Suppressor macrophage (primary cell): ENCODE measurements around the gene SELENOO.

ENCODE experiments used
- DNase-seq, 4 experiments: peaks; one replicate each; pipeline ENCODE4 v3.0.0-alpha.2; 2020 to 2022

Gene SELENOO

GRCh38 chr22:50217543-50218152 lies 16.8 kb downstream of the SELENOO start:
- DNase-seq: no peak

GRCh38 chr22:50218153-50218995 lies 17.6 kb downstream of the SELENOO start:
- no peak for DNase-seq

- peak; percentile 40 to 71 (median 51) for DNase-seq
These were observed 18.4 kb downstream of the SELENOO start for GRCh38 chr22:50218996-50219727.

DNA sequence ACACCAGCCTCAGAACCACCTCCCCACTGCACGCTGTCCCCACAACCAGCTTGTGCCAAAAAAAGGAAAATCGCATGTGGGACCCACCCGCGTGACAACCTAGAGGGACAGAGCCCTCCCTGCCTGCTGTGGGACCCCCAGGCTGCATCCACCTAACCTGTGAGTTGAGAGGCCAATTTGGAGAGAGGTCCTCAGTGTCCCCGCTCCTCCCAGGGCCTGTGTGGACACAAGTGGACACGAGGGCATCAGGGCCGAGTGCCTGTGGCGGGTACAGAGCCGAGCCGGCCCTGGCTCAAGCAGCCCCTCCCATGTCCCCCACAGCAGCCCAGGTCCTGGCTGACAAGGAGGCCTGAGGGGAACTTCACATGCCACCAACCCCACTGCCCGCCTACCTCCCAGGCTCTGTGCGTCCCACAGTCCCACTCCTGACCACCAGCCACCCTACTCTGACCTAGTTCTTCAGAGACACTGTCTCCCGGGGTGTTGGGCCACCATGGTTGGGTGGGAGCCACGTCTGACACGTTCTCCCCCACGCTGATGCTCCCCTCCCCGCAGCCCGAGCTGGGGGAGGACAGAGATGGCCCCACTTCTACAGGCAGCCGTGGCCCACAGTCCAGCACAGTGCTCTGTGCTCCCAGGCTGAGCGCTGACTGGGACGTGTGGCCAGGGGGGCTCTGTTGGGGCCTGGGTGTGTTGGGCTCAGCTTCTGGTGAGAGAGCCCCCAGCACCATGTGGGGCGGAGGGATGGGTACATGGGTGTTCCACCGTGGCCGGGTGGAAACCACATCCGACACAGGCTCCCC lies 19.2 kb downstream of the SELENOO start:
- DNase-seq: no peak

DNA sequence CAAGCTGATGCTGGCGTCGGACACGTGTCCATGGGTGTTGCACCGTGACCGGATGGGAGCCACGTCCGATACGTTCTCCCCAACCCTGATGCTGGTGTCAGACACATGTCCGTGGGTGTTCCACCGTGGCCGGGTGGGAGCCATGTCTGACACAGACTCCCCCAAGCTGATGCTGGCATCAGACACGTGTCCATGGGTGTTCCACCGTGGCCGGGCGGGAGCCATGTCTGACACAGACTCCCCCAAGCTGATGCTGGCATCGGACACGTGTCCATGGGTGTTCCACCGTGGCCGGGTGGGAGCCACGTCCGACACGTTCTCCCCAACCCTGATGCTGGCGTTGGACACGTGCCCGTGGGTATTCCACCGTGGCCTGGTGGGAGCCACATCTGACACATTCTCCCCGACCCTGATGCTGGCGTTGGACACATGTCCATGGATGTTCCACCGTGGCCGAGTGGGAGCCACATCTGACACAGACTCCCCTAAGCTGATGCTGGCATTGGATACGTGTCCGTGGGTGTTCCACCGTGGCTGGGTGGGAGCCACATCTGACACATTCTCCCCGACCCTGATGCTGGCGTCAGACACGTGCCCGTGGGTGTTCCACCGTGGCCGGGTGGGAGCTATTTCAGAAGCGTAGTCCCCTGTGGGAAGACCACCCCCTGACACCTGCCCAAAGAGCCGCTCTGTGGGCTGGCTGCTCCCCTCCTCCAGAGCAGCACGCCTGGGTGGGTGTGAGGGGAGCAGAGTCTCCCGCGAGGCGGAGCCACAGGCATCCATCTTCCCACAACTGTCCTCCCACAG lies 20.0 kb downstream of the SELENOO start:
- DNase-seq: no peak

DNA sequence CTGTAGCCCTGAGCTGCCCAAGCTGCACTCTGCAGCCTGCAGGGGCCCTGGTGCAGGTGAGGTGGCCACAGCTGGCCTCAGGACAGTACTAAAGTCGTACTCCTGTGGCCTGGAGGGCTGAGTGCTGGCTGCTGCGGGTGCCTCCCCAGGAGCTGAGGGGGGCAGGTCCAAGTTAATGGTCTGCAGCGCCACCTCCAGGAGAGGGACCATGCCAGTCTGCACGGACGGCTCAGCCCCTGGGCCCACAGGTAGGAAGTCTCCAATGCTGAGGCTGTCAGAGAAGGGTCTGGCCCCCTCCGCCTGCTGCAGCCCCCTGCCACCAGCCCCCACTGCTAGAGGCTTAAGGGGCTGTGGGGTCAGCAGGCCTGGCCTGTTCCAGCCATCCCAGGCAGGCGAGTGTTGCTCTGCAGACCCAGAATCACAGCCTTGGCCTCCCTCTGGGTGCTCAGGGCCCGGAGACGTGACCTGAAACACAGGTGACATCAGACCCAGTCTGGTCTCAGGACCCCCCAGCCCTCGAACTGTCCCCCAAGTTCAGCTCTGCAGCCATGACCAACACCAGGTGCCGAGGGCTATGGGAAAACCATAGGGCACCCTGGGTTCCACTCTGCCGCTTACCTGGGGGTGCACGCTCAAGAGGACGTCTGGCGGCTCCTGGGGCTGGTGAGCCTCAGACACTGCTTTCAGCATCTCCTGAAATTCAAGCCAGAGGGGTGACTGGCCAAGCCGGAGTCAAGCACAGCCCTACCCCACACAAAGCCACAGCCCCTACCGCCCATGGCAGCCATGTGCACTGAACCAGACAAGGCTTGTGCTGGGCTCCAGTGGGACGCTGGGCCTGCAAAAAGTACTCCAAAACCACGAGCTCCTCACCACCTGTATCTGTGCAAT lies 20.8 kb downstream of the SELENOO start:
- no peak for DNase-seq

DNA sequence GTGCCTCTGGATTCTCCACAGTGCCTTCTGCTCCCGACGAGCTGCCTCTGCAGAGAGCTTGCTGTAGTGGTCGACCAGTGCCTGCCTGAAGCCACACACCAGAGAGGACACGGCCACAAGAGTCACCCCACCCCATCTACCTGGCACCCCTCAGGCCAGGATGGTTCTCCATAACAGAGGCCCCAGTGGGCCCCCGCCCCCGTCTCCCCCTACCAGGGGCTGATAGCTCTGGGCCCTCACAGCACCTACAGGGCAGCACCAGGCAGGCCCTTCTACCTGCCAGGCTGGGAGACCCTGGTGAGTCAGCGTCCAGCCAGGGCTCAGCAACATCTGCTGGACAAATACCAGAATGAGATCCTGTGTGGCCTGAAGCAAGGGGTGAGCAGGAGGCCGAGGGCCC lies 21.7 kb downstream of the SELENOO start:
- no peak for DNase-seq

GRCh38 chr22:50224071-50224470 lies 23.3 kb downstream of the SELENOO start:
- DNase-seq: no peak

- DNase-seq: no peak
These were observed 24.6 kb downstream of the SELENOO start for GRCh38 chr22:50225200-50225969.

GRCh38 chr22:50226063-50226874 lies 25.5 kb downstream of the SELENOO start:
- DNase-seq: no peak

GRCh38 chr22:50226875-50227165 lies 26.0 kb downstream of the SELENOO start:
- DNase-seq: no peak

DNA sequence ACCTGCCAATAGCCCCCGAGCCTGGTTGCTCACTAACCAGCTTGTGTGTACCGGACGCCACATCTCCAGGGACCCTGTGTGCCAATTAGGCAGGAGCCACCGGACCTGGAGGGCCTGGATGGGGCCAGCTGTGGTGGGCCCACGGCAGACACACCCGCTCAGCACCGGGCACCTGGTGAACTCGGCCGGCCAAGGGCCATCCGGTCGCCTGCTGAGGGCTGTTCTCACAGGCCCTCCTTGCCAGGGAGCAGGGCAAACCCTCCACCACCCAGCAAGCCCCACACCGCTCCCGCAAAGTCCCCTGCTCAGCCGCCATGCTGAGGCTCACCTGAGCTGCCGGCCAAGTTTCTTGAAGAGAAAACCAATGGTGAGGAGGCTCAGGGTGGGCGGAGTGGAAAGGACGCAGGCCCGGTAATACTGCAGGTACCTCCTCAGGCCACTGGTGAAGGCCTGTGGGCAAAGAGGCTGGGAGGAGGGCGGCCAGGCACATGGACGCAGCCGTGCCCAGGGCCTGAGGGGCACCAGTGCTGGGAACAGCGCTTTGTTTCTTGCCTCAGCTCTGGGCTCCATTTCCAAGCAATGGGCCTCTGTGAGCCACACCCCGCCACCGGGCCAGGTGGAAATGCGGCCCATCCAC lies 26.9 kb downstream of the SELENOO start:
- DNase-seq: no peak

DNA sequence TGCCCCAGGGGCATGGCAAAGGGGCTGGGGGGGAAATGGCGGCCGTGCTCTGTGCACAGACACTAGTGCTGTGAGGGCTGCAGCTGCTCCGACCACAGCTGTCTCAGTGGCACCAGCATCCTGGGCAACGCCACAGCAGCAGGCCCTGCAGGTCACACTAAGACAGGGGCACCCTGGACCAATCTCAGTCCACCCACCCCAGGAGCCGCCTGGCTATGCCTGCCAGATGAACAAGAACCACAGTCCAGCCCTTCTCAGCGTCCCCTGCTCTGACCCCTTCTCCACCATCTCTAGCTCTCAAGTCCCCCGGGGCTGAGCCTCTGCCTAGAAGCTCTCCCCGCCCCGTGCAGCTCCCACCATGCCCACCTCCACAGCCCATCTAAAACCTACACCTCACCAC lies 27.6 kb downstream of the SELENOO start:
- DNase-seq: no peak

- no peak for DNase-seq
These were observed 28.6 kb downstream of the SELENOO start for GRCh38 chr22:50229370-50229769.

- no peak for DNase-seq
These were observed 31.8 kb downstream of the SELENOO start for GRCh38 chr22:50232481-50233151.

- DNase-seq: no peak
These were observed 32.4 kb downstream of the SELENOO start for GRCh38 chr22:50233223-50233622.

GRCh38 chr22:50236731-50237409 lies 36.1 kb downstream of the SELENOO start:
- DNase-seq: peak in 3 of 4 experiments; percentile 23 to 36 (median 32)

- no peak for DNase-seq
These were observed 37.9 kb downstream of the SELENOO start for GRCh38 chr22:50238755-50239154.
